CD14-positive monocyte (primary cell): ENCODE data around the gene ITPKB. TPM values are rescaled to one million over a fixed set of nuclear protein-coding genes. Genes with fewer than 3 reads are reported as not detected.
A peak's percentile ranks its signal among the peaks of the same experiment; 100 is the strongest.

Experiments used
- DNase-seq, 3 donors: peaks; one replicate each; pipeline ENCODE4 v3.0.0-alpha.2; 2011 to 2022
- H2AFZ ChIP-seq: 2 replicates; pipeline ENCODE4 v1.6.0; 2012; ENCODE audit warnings: mild to moderate bottlenecking, low read depth, low read length, inconsistent platforms; ENCODE audit not compliant: insufficient read depth, poor library complexity, severe bottlenecking
- H3K27ac ChIP-seq, 2 donors: 1 replicate in 1 of 2; 2 replicates in 1 of 2; pipeline ENCODE4 v1.5.1; 2012 to 2013; ENCODE audit warnings: low read length in 2 of 2, control low read depth in 1 of 2, inconsistent platforms in 1 of 2, low read depth in 1 of 2, mild to moderate bottlenecking in 1 of 2
- H3K27me3 ChIP-seq, 2 donors: one replicate each; pipeline versions ENCODE4 v1.6.0 to v1.6.1; 2011 to 2013; ENCODE audit warnings: low read length in 2 of 2; ENCODE audit not compliant: control insufficient read depth in 2 of 2, insufficient read depth in 2 of 2
- H3K36me3 ChIP-seq, 2 donors: replicated peaks in 1 of 2; 1 replicate in 1 of 2; 2 replicates in 1 of 2; pipeline versions ENCODE4 v1.5.1 to v1.6.1; 2012 to 2013; ENCODE audit warnings: low read length in 2 of 2, control low read depth in 1 of 2, inconsistent platforms in 1 of 2, mild to moderate bottlenecking in 1 of 2; ENCODE audit not compliant: insufficient read depth in 2 of 2, control insufficient read depth in 1 of 2
- H3K4me1 ChIP-seq, 2 donors: 1 replicate in 1 of 2; 2 replicates in 1 of 2; pipeline versions ENCODE4 v1.5.1 to v1.6.1; 2012 to 2013; ENCODE audit warnings: low read length in 2 of 2, control low read depth in 1 of 2, inconsistent platforms in 1 of 2, mild to moderate bottlenecking in 1 of 2, moderate library complexity in 1 of 2; ENCODE audit not compliant: insufficient read depth in 2 of 2, control insufficient read depth in 1 of 2
- H3K4me2 ChIP-seq: replicated peaks from 2 replicates; pipeline ENCODE3; 2012; ENCODE audit warnings: low read length, moderate library complexity, mild to moderate bottlenecking; ENCODE audit not compliant: poor library complexity, severe bottlenecking; ENCODE audit errors: extremely low read depth
- H3K4me3 ChIP-seq, 3 experiments: fragments of 200-600 bp in 1 of 3; sonication (generic) in 1 of 3; replicated peaks in 1 of 3; 1 replicate in 2 of 3; 2 replicates in 1 of 3; pipeline ENCODE4 v1.5.1; 2011 to 2013; ENCODE audit warnings: low read length in 3 of 3, mild to moderate bottlenecking in 3 of 3, control low read depth in 2 of 3, low read depth in 2 of 3, inconsistent platforms in 1 of 3, moderate library complexity in 1 of 3
- H3K79me2 ChIP-seq: 2 replicates; pipeline ENCODE4 v1.6.0; 2012; ENCODE audit warnings: mild to moderate bottlenecking, control low read depth, inconsistent platforms, low read length, moderate library complexity; ENCODE audit not compliant: insufficient read depth
- H3K9ac ChIP-seq: 2 replicates; pipeline ENCODE4 v1.6.0; 2017; ENCODE audit warnings: low read length, mild to moderate bottlenecking; ENCODE audit not compliant: insufficient read depth, poor library complexity, severe bottlenecking
- H3K9me3 ChIP-seq, 2 donors: replicated peaks in 1 of 2; 1 replicate in 1 of 2; 2 replicates in 1 of 2; pipeline versions ENCODE4 v1.5.1 to v1.6.1; 2012 to 2013; ENCODE audit warnings: low read length in 2 of 2, control low read depth in 1 of 2; ENCODE audit not compliant: control insufficient read depth in 1 of 2, insufficient read depth in 1 of 2
- H4K20me1 ChIP-seq: 2 replicates; pipeline ENCODE4 v1.6.0; 2012; ENCODE audit warnings: mild to moderate bottlenecking, low read length, control low read depth, moderate library complexity; ENCODE audit not compliant: insufficient read depth
- H3K27ac Mint-ChIP-seq, 7 donors: one replicate each; pipeline ENCODE4 v1.8.0; 2020; ENCODE audit warnings: mild to moderate bottlenecking in 7 of 7, mixed read lengths in 7 of 7, moderate library complexity in 6 of 7, inconsistent platforms in 2 of 7
- H3K27me3 Mint-ChIP-seq, 3 donors: one replicate each; pipeline ENCODE4 v1.8.0; 2021 to 2022; ENCODE audit warnings: low read depth in 3 of 3, mild to moderate bottlenecking in 3 of 3, mixed read lengths in 3 of 3, moderate library complexity in 3 of 3, inconsistent platforms in 1 of 3
- H3K36me3 Mint-ChIP-seq, 2 donors: one replicate each; pipeline ENCODE4 v1.8.0; 2020; ENCODE audit warnings: mixed read lengths in 2 of 2, inconsistent platforms in 1 of 2, mild to moderate bottlenecking in 1 of 2
- H3K4me1 Mint-ChIP-seq: one replicate; pipeline ENCODE4 v1.8.0; 2020; ENCODE audit warnings: mild to moderate bottlenecking, mixed read lengths
- H3K4me3 Mint-ChIP-seq, 2 donors: one replicate each; pipeline ENCODE4 v1.8.0; 2020; ENCODE audit warnings: mild to moderate bottlenecking in 2 of 2, mixed read lengths in 2 of 2, moderate library complexity in 1 of 2
- H3K9me3 Mint-ChIP-seq, 7 donors: one replicate each; pipeline ENCODE4 v1.8.0; 2020 to 2022; ENCODE audit warnings: mixed read lengths in 7 of 7, mild to moderate bottlenecking in 6 of 7, moderate library complexity in 6 of 7, inconsistent platforms in 2 of 7
- WGBS: methylation state at CpG from one replicate; pipeline ENCODE4 v1.1.5; 2013; ENCODE audit warnings: missing lambda C conversion rate; ENCODE audit not compliant: insufficient coverage; 5-methylcytosine and 5-hydroxymethylcytosine counted together
- intact Hi-C, 2 donors: fragments of 100-400 bp; cut with micrococcal nuclease; formaldehyde crosslinking; loops; one replicate each; pipeline versions ENCODE4 v1.15.0 to v1.15.1; 2023
- polyA plus RNA-seq, 3 donors: library from polyadenylated mRNA; depleted of rRNA in 1 of 3; unstranded in 2 of 3; stranded (reverse) in 1 of 3; fragments of 300-500 nt in 2 of 3; fragments of >200 nt in 1 of 3; fragmentation: Illumina TruSeq in 2 of 3; gene quantifications; 1 replicate in 2 of 3; 2 replicates in 1 of 3; pipeline ENCODE4 v1.2.3, GENCODE V29; 2012 to 2021
- TF ChIP-seq, protein P1 (sequence below): fragments of 200-600 bp; IDR thresholded peaks from one replicate; pipeline ENCODE4 v1.8.0; 2022; ENCODE audit warnings: antibody characterized with exemption, mild to moderate bottlenecking

The ITPKB gene
- polyA plus RNA-seq, 3 donors: 7.3 to 14.4 (median 10.2) TPM

DNA sequence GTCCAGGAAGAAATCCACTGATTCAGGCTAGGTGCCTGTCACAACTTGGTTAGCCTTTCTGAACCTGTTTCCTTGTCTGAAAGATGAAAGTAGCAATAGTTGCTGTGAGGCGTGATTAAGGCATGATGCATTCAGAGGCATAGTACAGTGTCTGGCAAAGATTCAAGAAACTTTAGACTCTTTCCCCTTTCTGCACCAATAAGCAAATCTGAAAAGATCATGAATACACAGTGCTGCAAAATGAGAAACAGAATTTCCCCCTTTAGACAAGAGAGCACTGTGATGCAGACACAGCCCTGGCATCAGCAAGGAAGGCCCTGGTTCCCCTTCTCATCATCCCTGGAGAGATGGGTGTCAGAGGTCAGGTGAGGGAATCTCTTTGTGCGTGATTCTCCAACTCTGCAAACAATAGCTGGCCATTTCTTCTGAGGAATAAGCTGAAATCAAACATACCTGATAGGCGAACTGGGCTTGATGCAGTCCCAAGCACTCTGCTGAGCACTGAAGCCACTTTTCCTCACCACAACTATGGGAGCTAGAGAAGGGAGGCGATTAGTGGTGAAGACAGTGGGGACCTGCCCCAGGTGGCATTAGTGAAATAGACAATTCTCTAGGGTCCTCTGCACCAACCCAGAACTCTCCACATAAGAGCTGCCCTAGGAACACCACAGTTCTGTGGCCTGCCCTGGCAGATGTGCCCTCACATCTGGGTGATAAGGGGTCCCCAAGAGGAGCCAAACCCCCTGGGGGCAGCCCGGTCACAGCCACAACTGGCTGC, 41.7 kb downstream of the ITPKB start:
- H3K79me2 ChIP-seq: peaks cover 21% of the 10 kb centered on the region
- H3K9ac ChIP-seq: no peak overlapping the region
- Mint-ChIP-seq H3K9me3 (peaks cover 0 to 2% (median 0%) of the 10 kb centered on the region in 7 donors), H3K27ac (peak overlapping the region in 5 of 7 donors; percentile 25 to 89 (median 52)), H3K27me3 (peaks cover 0 to 2% (median 0%) of the 10 kb centered on the region in 3 donors), H3K36me3 (peaks cover 49 to 59% of the 10 kb centered on the region in 2 donors), H3K4me3 (no peak overlapping the region), H3K4me1 (peaks cover 12% of the 10 kb centered on the region)
- no peak overlapping the region for H3K4me2 ChIP-seq
- no peak overlapping the region for H2AFZ ChIP-seq
- peaks cover 22% of the 10 kb centered on the region for H4K20me1 ChIP-seq
- H3K36me3 ChIP-seq: peaks cover 27 to 67% of the 10 kb centered on the region in 2 donors
- H3K9me3 ChIP-seq: no peaks in the 10 kb centered on the region
- intact Hi-C loops: no loop called here
- DNase-seq: peak in 1 of 3 donors; percentile 25
- TF ChIP-seq, protein P1, sequence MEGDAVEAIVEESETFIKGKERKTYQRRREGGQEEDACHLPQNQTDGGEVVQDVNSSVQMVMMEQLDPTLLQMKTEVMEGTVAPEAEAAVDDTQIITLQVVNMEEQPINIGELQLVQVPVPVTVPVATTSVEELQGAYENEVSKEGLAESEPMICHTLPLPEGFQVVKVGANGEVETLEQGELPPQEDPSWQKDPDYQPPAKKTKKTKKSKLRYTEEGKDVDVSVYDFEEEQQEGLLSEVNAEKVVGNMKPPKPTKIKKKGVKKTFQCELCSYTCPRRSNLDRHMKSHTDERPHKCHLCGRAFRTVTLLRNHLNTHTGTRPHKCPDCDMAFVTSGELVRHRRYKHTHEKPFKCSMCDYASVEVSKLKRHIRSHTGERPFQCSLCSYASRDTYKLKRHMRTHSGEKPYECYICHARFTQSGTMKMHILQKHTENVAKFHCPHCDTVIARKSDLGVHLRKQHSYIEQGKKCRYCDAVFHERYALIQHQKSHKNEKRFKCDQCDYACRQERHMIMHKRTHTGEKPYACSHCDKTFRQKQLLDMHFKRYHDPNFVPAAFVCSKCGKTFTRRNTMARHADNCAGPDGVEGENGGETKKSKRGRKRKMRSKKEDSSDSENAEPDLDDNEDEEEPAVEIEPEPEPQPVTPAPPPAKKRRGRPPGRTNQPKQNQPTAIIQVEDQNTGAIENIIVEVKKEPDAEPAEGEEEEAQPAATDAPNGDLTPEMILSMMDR: no peak
- no peaks in the 10 kb centered on the region for H3K4me1 ChIP-seq
- H3K27ac ChIP-seq: peak overlapping the region in 1 of 2 donors; percentile 6
- WGBS: 43% methylated on average over 1 of the region's 5 CpGs
- H3K27me3 ChIP-seq: no peaks in the 10 kb centered on the region
- no peak overlapping the region for H3K4me3 ChIP-seq

DNA sequence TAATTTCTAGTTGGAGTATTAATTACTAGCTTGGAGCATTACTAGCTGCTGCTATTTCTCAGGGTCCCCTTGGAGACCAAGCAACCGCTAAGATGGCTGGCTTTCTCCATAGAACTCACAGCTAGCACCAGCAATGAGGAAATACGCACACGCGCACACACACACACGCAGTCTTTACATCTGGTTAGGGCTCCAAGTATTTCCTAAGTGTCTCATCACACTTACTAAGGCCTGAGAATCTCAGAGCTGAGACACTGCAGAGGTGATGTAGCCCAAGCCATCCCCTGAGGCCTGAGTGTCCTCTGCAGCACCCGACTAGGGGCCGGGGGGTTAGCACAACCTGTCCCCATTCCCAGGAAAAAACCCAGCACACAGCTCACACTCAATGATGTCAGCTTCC, 42.5 kb downstream of the ITPKB start:
- H2AFZ ChIP-seq: no peak overlapping the region
- Mint-ChIP-seq H3K27me3 (no peaks in the 10 kb centered on the region), H3K4me1 (peaks cover 14% of the 10 kb centered on the region), H3K4me3 (no peak overlapping the region), H3K27ac (peak overlapping the region in 3 of 7 donors; percentile 37 to 52 (median 46)), H3K36me3 (peaks cover 56 to 63% of the 10 kb centered on the region in 2 donors), H3K9me3 (peaks cover 0 to 2% (median 0%) of the 10 kb centered on the region in 7 donors)
- H3K4me2 ChIP-seq: no peak overlapping the region
- H3K36me3 ChIP-seq: peaks cover 28 to 73% of the 10 kb centered on the region in 2 donors
- no peak overlapping the region for H3K9ac ChIP-seq
- peaks cover 27% of the 10 kb centered on the region for H4K20me1 ChIP-seq
- no peak overlapping the region for H3K4me3 ChIP-seq
- no peaks in the 10 kb centered on the region for H3K9me3 ChIP-seq
- TF ChIP-seq, protein P1: no peak
- WGBS: 86% methylated on average over 4 of the region's 7 CpGs
- DNase-seq: no peak
- H3K27me3 ChIP-seq: no peaks in the 10 kb centered on the region
- peak overlapping the region in 1 of 2 donors; percentile 6 for H3K27ac ChIP-seq
- intact Hi-C loops: no loop called here
- no peaks in the 10 kb centered on the region for H3K4me1 ChIP-seq
- H3K79me2 ChIP-seq: peaks cover 13% of the 10 kb centered on the region
